Peyer's patch (tissue), 4 donors: ENCODE results near the gene CYP2C9.

Experiments
- CTCF ChIP-seq, 6 experiments: fragments of 450-650 bp in 4 of 6; fragments of 200-600 bp in 2 of 6; sonication (generic) in 1 of 6; IDR thresholded peaks; one replicate each; pipeline ENCODE4 v1.5.1; 2017 to 2019; ENCODE audit warnings: antibody characterized with exemption in 6 of 6, mild to moderate bottlenecking in 3 of 6, moderate library complexity in 1 of 6
- POLR2A ChIP-seq, 2 donors: fragments of 450-650 bp; IDR thresholded peaks; one replicate each; pipeline ENCODE4 v1.5.1; 2017; ENCODE audit warnings: antibody characterized with exemption in 2 of 2, mild to moderate bottlenecking in 2 of 2, moderate library complexity in 2 of 2

- TF ChIP-seq CTCF (IDR thresholded peaks at IDR 0.05): no peak
- no peak for TF ChIP-seq POLR2A (IDR thresholded peaks at IDR 0.05)
These were observed 54.4 kb downstream of the CYP2C9 start for GRCh38 chr10:94992811-94993210.
